Ishikawa (cell line): ENCODE results near the gene SMIM38.

Experiments
- CEBPB ChIP-seq: IDR thresholded peaks from 2 replicates; pipeline ENCODE4 v1.6.1; 2012
- EP300 ChIP-seq: IDR thresholded peaks from 2 replicates; pipeline ENCODE4 v1.6.1; 2012; ENCODE audit warnings: borderline replicate concordance
- FOXM1 ChIP-seq: IDR thresholded peaks from 2 replicates; pipeline ENCODE4 v1.6.1; 2012; ENCODE audit warnings: low read depth, borderline replicate concordance
- TAF1 ChIP-seq: IDR thresholded peaks from 2 replicates; pipeline ENCODE4 v1.6.1; 2012; ENCODE audit warnings: low read depth, mild to moderate bottlenecking
- TCF12 ChIP-seq: IDR thresholded peaks from 2 replicates; pipeline ENCODE4 v1.6.1; 2012; ENCODE audit warnings: low read depth
- YY1 ChIP-seq: IDR thresholded peaks from 2 replicates; pipeline ENCODE4 v1.6.1; 2012; ENCODE audit warnings: low read depth

DNA sequence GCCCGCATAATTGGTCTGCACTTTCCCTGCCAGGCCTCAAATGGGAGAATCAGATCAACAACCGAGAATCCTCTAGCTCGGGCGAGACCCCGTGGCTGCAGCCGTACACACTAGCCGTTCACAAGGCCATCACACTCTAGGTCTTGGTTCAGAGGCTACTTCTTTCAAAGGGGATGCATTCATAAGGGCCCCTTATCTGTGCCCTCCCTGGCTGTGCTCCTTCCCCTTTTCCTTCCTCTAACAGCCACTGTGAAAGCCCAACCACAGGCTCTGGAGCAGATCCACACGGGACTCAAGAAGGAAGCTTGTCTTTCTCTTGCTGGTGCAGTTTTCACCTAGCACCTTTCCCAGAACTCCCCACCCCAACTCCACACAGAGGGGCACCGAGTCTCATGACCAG is 24.5 kb downstream of the SMIM38 start:
- no peak for TF ChIP-seq YY1
- no peak for TF ChIP-seq EP300
- TF ChIP-seq CEBPB: no peak
- no peak for TF ChIP-seq FOXM1
- no peak for TF ChIP-seq TCF12
- no peak for TF ChIP-seq TAF1
